Endodermal cell (in vitro differentiated cells): ENCODE results near the gene ZNF648. TPM values are rescaled to one million over a fixed set of nuclear protein-coding genes. Genes with fewer than 3 reads are reported as not detected.

ENCODE experiments used
- DNase-seq: peaks from one replicate; pipeline ENCODE4 v3.0.0-alpha.2; 2017
- H3K27ac ChIP-seq: 2 replicates; pipeline ENCODE4 v1.5.1; 2013; ENCODE audit warnings: mild to moderate bottlenecking, low read depth, low read length, moderate library complexity
- H3K27me3 ChIP-seq: 2 replicates; pipeline ENCODE4 v1.6.1; 2013; ENCODE audit warnings: mild to moderate bottlenecking, low read length, moderate library complexity; ENCODE audit not compliant: insufficient read depth, control insufficient read depth, poor library complexity, severe bottlenecking
- H3K36me3 ChIP-seq: 2 replicates; pipeline ENCODE4 v1.7.0; 2013; ENCODE audit warnings: mild to moderate bottlenecking, low read length, moderate library complexity; ENCODE audit not compliant: control insufficient read depth, insufficient read depth
- H3K4me1 ChIP-seq: one replicate; pipeline ENCODE4 v1.7.0; 2013; ENCODE audit warnings: low read length; ENCODE audit not compliant: control insufficient read depth, insufficient read depth
- H3K4me3 ChIP-seq: 2 replicates; pipeline ENCODE4 v1.5.1; 2013; ENCODE audit warnings: mild to moderate bottlenecking, low read length, moderate library complexity
- H3K9ac ChIP-seq: 2 replicates; pipeline ENCODE4 v1.6.1; 2013; ENCODE audit warnings: mild to moderate bottlenecking, low read length, moderate library complexity; ENCODE audit not compliant: poor library complexity, severe bottlenecking; ENCODE audit errors: extremely low read depth
- H3K9me3 ChIP-seq: 2 replicates; pipeline ENCODE4 v1.6.1; 2013; ENCODE audit warnings: mild to moderate bottlenecking, low read length, moderate library complexity; ENCODE audit not compliant: control insufficient read depth
- H3K27ac Mint-ChIP-seq: 2 replicates; pipeline ENCODE4 v1.8.0; 2020; ENCODE audit warnings: mixed read lengths
- H3K27me3 Mint-ChIP-seq: 2 replicates; pipeline ENCODE4 v1.8.0; 2021; ENCODE audit warnings: mild to moderate bottlenecking, mixed read lengths; ENCODE audit not compliant: insufficient read depth
- H3K36me3 Mint-ChIP-seq: 2 replicates; pipeline ENCODE4 v1.8.0; 2020; ENCODE audit warnings: low read depth, mixed read lengths
- H3K4me1 Mint-ChIP-seq: 2 replicates; pipeline ENCODE4 v1.8.0; 2020; ENCODE audit warnings: mixed read lengths
- H3K4me3 Mint-ChIP-seq: 2 replicates; pipeline ENCODE4 v1.8.0; 2020; ENCODE audit warnings: mild to moderate bottlenecking, moderate library complexity, mixed read lengths
- H3K9me3 Mint-ChIP-seq: 2 replicates; pipeline ENCODE4 v1.8.0; 2020; ENCODE audit warnings: mild to moderate bottlenecking, mixed read lengths
- CTCF ChIP-seq: fragments of 200-600 bp; sonication (generic); conservative IDR thresholded peaks from 2 replicates; pipeline ENCODE4 v1.5.0; 2021; ENCODE audit warnings: antibody characterized with exemption, mild to moderate bottlenecking
- WGBS, 2 experiments: methylation state at CpG; one replicate each; pipeline versions ENCODE4 v1.1.5 to v1.1.7; 2013; ENCODE audit warnings: missing lambda C conversion rate in 2 of 2, mixed read lengths in 1 of 2; ENCODE audit not compliant: insufficient coverage in 1 of 2, insufficient read length in 1 of 2; 5-methylcytosine and 5-hydroxymethylcytosine counted together
- total RNA-seq, 2 donors: library from RNA; stranded (reverse); fragmentation: NEBNext Ultra II Directional in 1 of 2; extraction: Animal tissue kit (Norgen Biotek cat#: 25700) in 1 of 2; gene quantifications; 2 replicates in 1 of 2; 3 replicates in 1 of 2; pipeline ENCODE4 v1.2.1, GENCODE V29; 2021

Gene ZNF648
- total RNA-seq, 2 donors from 2014 or later, result 0.29 TPM; not detected in 1

DNA sequence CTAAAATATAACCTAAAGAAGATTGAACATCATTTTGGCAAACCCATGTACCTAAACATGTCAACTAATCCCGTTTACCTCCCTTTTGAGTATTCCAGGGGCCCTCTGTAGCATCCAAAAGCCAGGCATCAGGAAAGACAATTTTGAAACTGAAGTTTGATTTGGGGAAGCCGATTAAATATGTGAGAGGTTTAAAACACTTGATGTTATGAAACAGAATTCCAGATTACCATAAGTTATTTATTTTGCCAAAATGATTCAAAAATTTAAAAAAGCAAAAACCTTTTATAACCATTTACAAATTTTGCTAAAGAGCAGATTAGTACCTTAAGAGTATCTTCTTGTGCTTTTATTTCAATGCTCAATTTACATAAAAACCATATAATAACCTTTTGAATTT is 23.3 kb downstream of the ZNF648 start:
- H3K36me3 Mint-ChIP-seq, result no peaks in the 10 kb centered on the region
- H3K27me3 Mint-ChIP-seq, result peaks cover 3% of the 10 kb centered on the region
- H3K27ac Mint-ChIP-seq, result no peak overlapping the region
- WGBS, 2 experiments, result 88 to 100% methylated on average over 1 to 2 of the region's 2 CpGs
- peaks cover 42% of the 10 kb centered on the region for H3K9me3 ChIP-seq
- H3K4me1 ChIP-seq, result no peaks in the 10 kb centered on the region
- H3K9me3 Mint-ChIP-seq, result peaks cover 38% of the 10 kb centered on the region
- H3K4me1 Mint-ChIP-seq, result peaks cover 7% of the 10 kb centered on the region
- TF ChIP-seq CTCF, result no peak
- H3K27ac ChIP-seq, result no peak overlapping the region
- no peak overlapping the region for H3K9ac ChIP-seq
- H3K27me3 ChIP-seq, result peaks cover 5% of the 10 kb centered on the region
- H3K36me3 ChIP-seq, result no peaks in the 10 kb centered on the region
- H3K4me3 ChIP-seq, result no peak overlapping the region
- DNase-seq, result no peak
- no peak overlapping the region for H3K4me3 Mint-ChIP-seq

DNA sequence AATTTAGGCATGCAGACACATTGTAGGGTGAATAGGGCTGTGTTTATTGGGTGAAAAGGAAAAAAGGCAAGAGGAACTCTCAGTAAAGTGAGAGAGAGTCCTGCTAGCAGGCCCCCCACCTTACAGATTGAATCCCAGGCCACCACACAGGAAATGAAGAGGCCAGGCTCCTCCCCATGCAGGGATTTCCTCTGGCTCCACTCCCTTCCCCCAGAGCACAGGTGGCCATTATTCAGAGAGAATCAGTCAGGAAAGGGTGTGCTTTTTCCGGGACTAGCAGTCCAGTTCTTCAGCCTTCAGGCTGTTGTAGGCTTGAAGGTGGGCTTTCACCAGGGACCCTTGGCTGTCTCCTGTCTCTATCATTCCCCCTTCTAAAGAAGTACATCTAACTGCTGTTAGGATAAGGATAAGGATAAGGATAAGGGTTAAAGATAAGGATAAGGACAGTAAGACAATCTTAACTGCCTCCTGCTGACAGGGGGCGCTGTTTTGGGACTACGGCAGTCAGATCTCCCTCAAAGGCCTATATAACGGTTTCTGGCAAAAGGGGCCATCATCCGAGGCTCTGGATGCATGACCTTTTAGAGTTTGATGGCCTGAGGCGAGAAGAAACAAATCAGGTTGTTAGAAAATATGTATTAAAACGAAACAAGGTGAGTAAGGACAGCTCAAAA is 26.3 kb downstream of the ZNF648 start:
- H3K4me1 Mint-ChIP-seq, result peaks cover 8% of the 10 kb centered on the region
- peaks cover 13% of the 10 kb centered on the region for H3K27me3 Mint-ChIP-seq
- no peaks in the 10 kb centered on the region for H3K4me1 ChIP-seq
- no peak overlapping the region for H3K9ac ChIP-seq
- H3K9me3 Mint-ChIP-seq, result peaks cover 36% of the 10 kb centered on the region
- peaks cover 15% of the 10 kb centered on the region for H3K27me3 ChIP-seq
- DNase-seq, result peak; percentile 83
- H3K27ac Mint-ChIP-seq, result no peak overlapping the region
- no peaks in the 10 kb centered on the region for H3K36me3 ChIP-seq
- no peak overlapping the region for H3K27ac ChIP-seq
- H3K4me3 ChIP-seq, result no peak overlapping the region
- TF ChIP-seq CTCF, result peak; percentile 86
- 81 to 90% methylated on average over 6 to 7 of the region's 7 CpGs for WGBS, 2 experiments
- no peaks in the 10 kb centered on the region for H3K36me3 Mint-ChIP-seq
- H3K9me3 ChIP-seq, result peaks cover 42% of the 10 kb centered on the region
- no peak overlapping the region for H3K4me3 Mint-ChIP-seq

GRCh38 chr1:182032251-182032650 is 29.3 kb downstream of the ZNF648 start:
- H3K4me3 Mint-ChIP-seq, result no peak overlapping the region
- 50 to 92% methylated on average over 1 of the region's 1 CpG for WGBS, 2 experiments

More at GRCh38 chr1:182032251-182032650, 29.3 kb downstream of the ZNF648 start:
- Mint-ChIP-seq H3K27ac (no peak overlapping the region), H3K4me1 (peaks cover 20% of the 10 kb centered on the region), H3K27me3 (peaks cover 13% of the 10 kb centered on the region), H3K9me3 (peaks cover 18% of the 10 kb centered on the region), H3K36me3 (no peaks in the 10 kb centered on the region)
- no peak for TF ChIP-seq CTCF
- peaks cover 19% of the 10 kb centered on the region for H3K9me3 ChIP-seq
- no peak overlapping the region for H3K9ac ChIP-seq
- no peak overlapping the region for H3K27ac ChIP-seq
- H3K4me1 ChIP-seq, result no peaks in the 10 kb centered on the region
- no peak for DNase-seq
- H3K36me3 ChIP-seq, result no peaks in the 10 kb centered on the region
- H3K4me3 ChIP-seq, result no peak overlapping the region
- H3K27me3 ChIP-seq, result peaks cover 15% of the 10 kb centered on the region
